DOHH2 (cell line): Measurements from ENCODE around the gene GATAD2A.

Experiments used
- H3F3A ChIP-seq: fragments of 200-600 bp; sonication (generic), shearing (Covaris generic); 2 replicates; pipeline ENCODE4 v1.6.0; 2016; ENCODE audit warnings: antibody characterized with exemption, mild to moderate bottlenecking; ENCODE audit not compliant: control insufficient read depth, insufficient read depth
- H3K27ac ChIP-seq: fragments of 200-600 bp; sonication (generic); 2 replicates; pipeline ENCODE4 v1.5.1; 2014; ENCODE audit warnings: low read depth, mild to moderate bottlenecking, low read length, moderate library complexity
- H3K27me3 ChIP-seq: fragments of 200-600 bp; sonication (generic); 2 replicates; pipeline ENCODE4 v1.6.1; 2014; ENCODE audit warnings: mild to moderate bottlenecking, low read length, mixed read lengths; ENCODE audit not compliant: control insufficient read depth
- H3K36me3 ChIP-seq: fragments of 200-600 bp; sonication (generic); 2 replicates; pipeline ENCODE4 v1.6.1; 2014; ENCODE audit warnings: mild to moderate bottlenecking, low read length, moderate library complexity, mixed read lengths; ENCODE audit not compliant: control insufficient read depth
- H3K4me1 ChIP-seq: fragments of 200-600 bp; sonication (generic); 2 replicates; pipeline ENCODE4 v1.6.1; 2014; ENCODE audit warnings: mild to moderate bottlenecking, low read length, mixed read lengths; ENCODE audit not compliant: control insufficient read depth
- H3K4me2 ChIP-seq: fragments of 200-600 bp; sonication (generic); 2 replicates; pipeline ENCODE4 v1.6.0; 2014; ENCODE audit warnings: mild to moderate bottlenecking, low read length, moderate library complexity
- H3K4me3 ChIP-seq: fragments of 200-600 bp; sonication (generic); 2 replicates; pipeline ENCODE4 v1.5.1; 2014; ENCODE audit warnings: mild to moderate bottlenecking, low read length, mixed read lengths
- H3K79me2 ChIP-seq: fragments of 200-600 bp; sonication (generic); 2 replicates; pipeline ENCODE4 v1.6.1; 2014; ENCODE audit warnings: mild to moderate bottlenecking, low read length, mixed read lengths; ENCODE audit not compliant: control insufficient read depth
- H3K9me2 ChIP-seq: fragments of 200-600 bp; sonication (generic); replicated peaks from 2 replicates; pipeline ENCODE4 v1.6.1; 2014; ENCODE audit warnings: mild to moderate bottlenecking, low read length, mixed read lengths; ENCODE audit not compliant: control insufficient read depth
- H3K9me3 ChIP-seq: fragments of 200-600 bp; sonication (generic); 2 replicates; pipeline ENCODE4 v1.6.1; 2014; ENCODE audit warnings: antibody characterized with exemption, low read length, mixed read lengths; ENCODE audit not compliant: control insufficient read depth, insufficient read depth
- H4K20me1 ChIP-seq: fragments of 200-600 bp; sonication (generic); 2 replicates; pipeline ENCODE4 v1.6.0; 2014; ENCODE audit warnings: low read depth, mild to moderate bottlenecking, antibody characterized with exemption, low read length, moderate library complexity; ENCODE audit not compliant: control insufficient read depth, insufficient read depth
- EZH2phosphoT487 ChIP-seq: fragments of 200-600 bp; sonication (generic); IDR thresholded peaks from 2 replicates; pipeline ENCODE4 v1.6.1; 2017; ENCODE audit warnings: borderline replicate concordance, mild to moderate bottlenecking, antibody characterized with exemption, low read length, moderate library complexity, mixed read lengths
- TF ChIP-seq, protein P1 (sequence below): fragments of 200-600 bp; sonication (generic); IDR thresholded peaks from one replicate; pipeline ENCODE4 v1.5.1; 2014; ENCODE audit warnings: antibody characterized with exemption, mild to moderate bottlenecking, low read depth, low read length; ENCODE audit not compliant: poor library complexity, severe bottlenecking

GATAD2A gene

DNA sequence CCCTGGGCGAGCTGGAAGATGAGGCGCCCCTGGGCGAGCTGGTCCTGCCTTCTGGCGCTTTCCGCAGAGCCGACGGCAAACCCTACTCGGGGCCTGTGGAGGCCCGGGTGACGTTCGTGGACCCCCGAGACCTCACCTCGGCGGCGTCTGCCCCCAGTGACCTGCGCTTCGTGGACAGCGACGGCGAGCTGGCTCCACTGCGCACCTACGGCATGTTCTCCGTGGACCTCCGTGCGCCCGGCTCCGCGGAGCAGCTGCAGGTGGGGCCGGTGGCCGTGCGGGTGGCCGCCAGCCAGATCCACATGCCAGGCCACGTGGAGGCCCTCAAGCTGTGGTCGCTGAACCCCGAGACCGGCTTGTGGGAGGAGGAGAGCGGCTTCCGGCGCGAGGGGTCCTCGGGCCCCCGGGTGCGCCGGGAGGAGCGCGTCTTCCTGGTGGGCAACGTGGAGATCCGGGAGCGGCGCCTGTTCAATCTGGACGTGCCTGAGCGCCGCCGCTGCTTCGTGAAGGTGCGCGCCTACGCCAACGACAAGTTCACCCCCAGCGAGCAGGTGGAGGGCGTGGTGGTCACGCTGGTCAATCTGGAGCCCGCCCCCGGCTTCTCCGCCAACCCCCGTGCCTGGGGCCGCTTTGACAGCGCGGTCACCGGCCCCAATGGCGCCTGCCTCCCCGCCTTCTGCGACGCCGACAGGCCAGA, 138.9 kb downstream of the GATAD2A start:
- Histone ChIP-seq H3K27me3 (no peaks in the 10 kb centered on the region; the same call in 1 of the 2 replicates), H3K9me2 (no peaks in the 10 kb centered on the region), H3K4me3 (no peak overlapping the region), H3K9me3 (no peaks in the 10 kb centered on the region), H3K79me2 (no peaks in the 10 kb centered on the region), H3K4me2 (no peak overlapping the region), H4K20me1 (no peaks in the 10 kb centered on the region), H3K36me3 (no peaks in the 10 kb centered on the region), H3K4me1 (peaks cover 11% of the 10 kb centered on the region), H3K27ac (no peak overlapping the region), H3F3A (no peaks in the 10 kb centered on the region)
- TF ChIP-seq, protein P1, sequence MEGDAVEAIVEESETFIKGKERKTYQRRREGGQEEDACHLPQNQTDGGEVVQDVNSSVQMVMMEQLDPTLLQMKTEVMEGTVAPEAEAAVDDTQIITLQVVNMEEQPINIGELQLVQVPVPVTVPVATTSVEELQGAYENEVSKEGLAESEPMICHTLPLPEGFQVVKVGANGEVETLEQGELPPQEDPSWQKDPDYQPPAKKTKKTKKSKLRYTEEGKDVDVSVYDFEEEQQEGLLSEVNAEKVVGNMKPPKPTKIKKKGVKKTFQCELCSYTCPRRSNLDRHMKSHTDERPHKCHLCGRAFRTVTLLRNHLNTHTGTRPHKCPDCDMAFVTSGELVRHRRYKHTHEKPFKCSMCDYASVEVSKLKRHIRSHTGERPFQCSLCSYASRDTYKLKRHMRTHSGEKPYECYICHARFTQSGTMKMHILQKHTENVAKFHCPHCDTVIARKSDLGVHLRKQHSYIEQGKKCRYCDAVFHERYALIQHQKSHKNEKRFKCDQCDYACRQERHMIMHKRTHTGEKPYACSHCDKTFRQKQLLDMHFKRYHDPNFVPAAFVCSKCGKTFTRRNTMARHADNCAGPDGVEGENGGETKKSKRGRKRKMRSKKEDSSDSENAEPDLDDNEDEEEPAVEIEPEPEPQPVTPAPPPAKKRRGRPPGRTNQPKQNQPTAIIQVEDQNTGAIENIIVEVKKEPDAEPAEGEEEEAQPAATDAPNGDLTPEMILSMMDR: no peak
- TF ChIP-seq EZH2phosphoT487: no peak

DNA sequence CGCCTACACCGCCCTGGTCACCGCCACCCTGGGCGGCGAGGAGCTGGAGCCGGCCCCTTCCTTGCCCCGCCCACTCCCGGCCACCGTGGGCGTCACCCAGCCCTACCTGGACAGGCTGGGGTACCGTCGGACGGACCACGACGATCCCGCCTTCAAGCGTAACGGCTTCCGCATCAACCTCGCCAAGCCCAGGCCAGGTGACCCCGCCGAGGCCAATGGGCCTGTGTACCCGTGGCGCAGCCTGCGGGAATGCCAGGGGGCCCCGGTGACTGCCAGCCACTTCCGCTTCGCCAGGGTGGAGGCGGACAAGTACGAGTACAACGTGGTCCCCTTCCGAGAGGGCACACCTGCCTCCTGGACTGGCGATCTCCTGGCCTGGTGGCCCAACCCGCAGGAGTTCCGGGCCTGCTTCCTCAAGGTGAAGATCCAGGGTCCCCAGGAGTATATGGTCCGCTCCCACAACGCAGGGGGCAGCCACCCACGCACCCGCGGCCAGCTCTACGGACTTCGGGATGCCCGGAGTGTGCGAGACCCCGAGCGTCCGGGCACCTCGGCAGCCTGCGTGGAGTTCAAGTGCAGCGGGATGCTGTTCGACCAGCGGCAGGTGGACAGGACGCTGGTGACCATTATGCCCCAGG, 139.6 kb downstream of the GATAD2A start:
- peaks cover 11% of the 10 kb centered on the region for H3K4me1 ChIP-seq
- H3K27ac ChIP-seq: no peak overlapping the region
- H3F3A ChIP-seq: no peaks in the 10 kb centered on the region
- H3K27me3 ChIP-seq: no peaks in the 10 kb centered on the region
- H3K4me3 ChIP-seq: no peak overlapping the region
- H3K4me2 ChIP-seq: no peak overlapping the region
- H3K36me3 ChIP-seq: no peaks in the 10 kb centered on the region
- H3K79me2 ChIP-seq: no peaks in the 10 kb centered on the region
- no peaks in the 10 kb centered on the region for H4K20me1 ChIP-seq
- TF ChIP-seq, protein P1: no peak
- no peak for TF ChIP-seq EZH2phosphoT487
- H3K9me3 ChIP-seq: no peaks in the 10 kb centered on the region
- no peaks in the 10 kb centered on the region for H3K9me2 ChIP-seq

DNA sequence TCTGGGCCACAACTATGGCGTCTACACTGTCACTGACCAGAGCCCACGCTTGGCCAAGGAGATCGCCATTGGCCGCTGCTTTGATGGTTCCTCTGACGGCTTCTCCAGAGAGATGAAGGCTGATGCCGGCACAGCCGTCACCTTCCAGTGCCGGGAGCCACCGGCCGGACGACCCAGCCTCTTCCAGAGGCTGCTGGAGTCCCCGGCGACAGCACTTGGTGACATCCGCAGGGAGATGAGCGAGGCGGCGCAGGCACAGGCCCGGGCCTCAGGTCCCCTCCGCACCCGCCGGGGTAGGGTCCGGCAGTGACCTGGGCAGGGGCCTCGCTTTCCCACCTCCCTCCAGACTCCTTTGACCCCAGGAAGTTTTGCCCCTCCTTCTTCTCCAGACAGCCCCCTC, 140.2 kb downstream of the GATAD2A start:
- no peaks in the 10 kb centered on the region for H3K9me2 ChIP-seq
- no peak overlapping the region for H3K4me3 ChIP-seq
- peaks cover 9% of the 10 kb centered on the region for H3K4me1 ChIP-seq
- no peak overlapping the region for H3K4me2 ChIP-seq
- no peaks in the 10 kb centered on the region for H3F3A ChIP-seq
- TF ChIP-seq, protein P1: no peak
- TF ChIP-seq EZH2phosphoT487: no peak
- no peaks in the 10 kb centered on the region for H3K36me3 ChIP-seq
- 0 out of 2 replicates have a peak, but pooled peaks cover under 1% of the 10 kb centered on the region for H3K27me3 ChIP-seq
- no peaks in the 10 kb centered on the region for H3K79me2 ChIP-seq
- H4K20me1 ChIP-seq: no peaks in the 10 kb centered on the region
- H3K9me3 ChIP-seq: no peaks in the 10 kb centered on the region
- no peak overlapping the region for H3K27ac ChIP-seq
